ENCODE measurements around the gene MOB3A. TPM values are rescaled to one million over a fixed set of nuclear protein-coding genes. Genes with fewer than 3 reads are reported as not detected.

The MOB3A gene
- total and polyA plus RNA-seq, 8 donors: 9.9 to 181 (median 25.9) TPM

DNA sequence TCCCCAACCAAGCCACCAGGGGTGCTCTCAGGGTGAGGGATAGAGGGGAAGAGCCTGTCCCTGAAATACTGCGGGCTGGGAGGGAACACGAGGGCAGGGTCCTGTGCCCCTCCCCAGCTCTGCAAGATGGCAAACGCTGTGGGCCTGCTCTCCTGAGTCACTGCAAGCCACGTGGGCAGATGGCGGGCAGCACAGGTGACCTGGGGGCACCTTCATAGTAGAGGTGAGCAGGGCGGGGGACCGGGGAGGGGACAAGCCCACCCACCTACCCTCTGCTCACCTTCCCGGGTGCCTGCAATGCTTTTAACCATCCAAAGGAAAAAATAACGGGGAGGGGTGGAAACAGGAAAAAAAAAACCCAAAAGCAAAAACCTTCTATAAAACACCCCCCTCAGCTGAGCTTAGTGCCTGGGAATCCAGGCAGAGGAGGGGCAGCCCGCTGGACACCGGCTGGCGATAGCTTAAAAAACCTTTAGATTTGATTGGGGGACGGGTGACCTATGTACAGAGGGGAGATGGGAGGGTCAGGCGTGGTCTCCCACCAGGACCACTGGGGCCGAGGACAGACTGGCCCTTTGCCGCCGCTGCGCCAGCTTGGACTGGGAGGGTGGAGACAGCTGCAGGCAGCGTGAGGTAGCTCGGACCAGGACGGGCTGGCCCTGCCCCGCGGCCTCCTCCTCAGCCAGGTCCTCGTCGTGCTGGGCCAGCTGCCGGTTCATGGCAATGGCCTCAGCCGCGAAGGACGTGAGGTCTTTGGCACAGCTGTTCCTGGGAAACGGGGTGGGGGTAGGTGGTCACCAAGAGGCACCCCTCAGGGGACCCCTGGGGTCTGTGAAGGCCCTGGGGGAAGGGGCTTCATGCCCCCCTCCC, 56.8 kb downstream of the MOB3A start:
- Histone ChIP-seq H3K27ac (peak overlapping the region in 3 of 5 donors; percentile 100), H3K36me3 (peaks cover 40 to 64% (median 59%) of the 10 kb centered on the region in 4 donors), H3K4me3 (no peak overlapping the region), H3K27me3 (no peaks in the 10 kb centered on the region), H3K9me3 (peaks cover 6 to 11% (median 8%) of the 10 kb centered on the region in 4 donors), H3K4me1 (peaks cover 41 to 79% (median 61%) of the 10 kb centered on the region in 4 donors)
- TF ChIP-seq POLR2AphosphoS5 (IDR thresholded peaks at IDR 0.05) (no peak), EP300 (IDR thresholded peaks at IDR 0.05) (no peak), POLR2A (IDR thresholded peaks at IDR 0.05) (no peak)
- TF ChIP-seq, protein P1, sequence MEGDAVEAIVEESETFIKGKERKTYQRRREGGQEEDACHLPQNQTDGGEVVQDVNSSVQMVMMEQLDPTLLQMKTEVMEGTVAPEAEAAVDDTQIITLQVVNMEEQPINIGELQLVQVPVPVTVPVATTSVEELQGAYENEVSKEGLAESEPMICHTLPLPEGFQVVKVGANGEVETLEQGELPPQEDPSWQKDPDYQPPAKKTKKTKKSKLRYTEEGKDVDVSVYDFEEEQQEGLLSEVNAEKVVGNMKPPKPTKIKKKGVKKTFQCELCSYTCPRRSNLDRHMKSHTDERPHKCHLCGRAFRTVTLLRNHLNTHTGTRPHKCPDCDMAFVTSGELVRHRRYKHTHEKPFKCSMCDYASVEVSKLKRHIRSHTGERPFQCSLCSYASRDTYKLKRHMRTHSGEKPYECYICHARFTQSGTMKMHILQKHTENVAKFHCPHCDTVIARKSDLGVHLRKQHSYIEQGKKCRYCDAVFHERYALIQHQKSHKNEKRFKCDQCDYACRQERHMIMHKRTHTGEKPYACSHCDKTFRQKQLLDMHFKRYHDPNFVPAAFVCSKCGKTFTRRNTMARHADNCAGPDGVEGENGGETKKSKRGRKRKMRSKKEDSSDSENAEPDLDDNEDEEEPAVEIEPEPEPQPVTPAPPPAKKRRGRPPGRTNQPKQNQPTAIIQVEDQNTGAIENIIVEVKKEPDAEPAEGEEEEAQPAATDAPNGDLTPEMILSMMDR (IDR thresholded peaks at IDR 0.05): no peak
- intact Hi-C loops (cut with DNase I; ENCODE audit: low total_unique reads): no loop called here
- WGBS, 5 donors: 76 to 84% (median 81%) methylated on average over 18 to 30 of the region's 30 CpGs
- DNase-seq: peak in 1 of 2 donors; percentile 22

DNA sequence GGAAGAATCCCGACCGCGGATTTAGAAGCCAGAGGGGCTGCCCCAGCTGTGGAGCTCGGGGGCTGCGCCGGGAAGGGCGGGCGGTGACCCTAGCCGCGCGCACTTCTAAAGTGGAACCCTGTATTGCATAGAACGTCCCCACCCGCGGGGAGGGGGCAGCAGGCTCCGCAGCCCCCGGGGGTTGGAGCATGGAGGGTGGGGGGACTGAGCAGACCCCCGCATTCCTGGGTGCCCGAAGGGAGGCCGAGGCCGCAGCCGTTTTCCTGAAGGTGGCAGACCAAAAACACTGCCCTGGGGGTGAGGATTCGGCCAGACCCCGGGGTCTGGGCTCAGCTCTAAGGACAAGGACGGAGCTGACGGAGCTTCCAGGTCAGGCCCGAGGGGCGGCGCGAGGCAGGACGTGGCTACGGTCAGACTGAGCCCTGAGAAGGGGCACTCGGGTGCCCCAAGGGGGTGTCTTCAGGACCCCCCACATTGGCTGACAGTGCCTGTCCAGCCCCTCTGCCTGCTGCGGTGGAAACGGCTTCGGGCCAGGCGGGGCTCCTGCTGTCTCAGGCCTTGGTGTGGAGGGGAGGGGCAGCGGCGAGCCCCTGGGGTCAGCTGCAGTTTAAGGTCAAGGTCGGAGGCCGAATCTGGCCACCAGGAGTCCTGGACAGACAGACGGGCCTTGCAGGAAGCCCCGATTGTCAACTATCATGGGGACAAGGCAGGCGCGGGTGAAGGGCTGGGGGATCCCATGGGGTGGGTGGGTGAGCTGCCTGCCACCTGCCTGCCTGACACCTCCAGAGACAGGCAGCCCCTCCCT, 57.6 kb downstream of the MOB3A start:
- H3K27ac ChIP-seq: peak overlapping the region in 3 of 5 donors; percentile 100
- no peaks in the 10 kb centered on the region for H3K27me3 ChIP-seq
- H3K36me3 ChIP-seq: peaks cover 40 to 56% (median 54%) of the 10 kb centered on the region in 4 donors
- intact Hi-C loops (cut with DNase I; ENCODE audit: low total_unique reads): no loop called here
- DNase-seq: no peak
- H3K4me1 ChIP-seq: peaks cover 44 to 79% (median 61%) of the 10 kb centered on the region in 4 donors
- TF ChIP-seq POLR2A (IDR thresholded peaks at IDR 0.05) (no peak), EP300 (IDR thresholded peaks at IDR 0.05) (no peak), POLR2AphosphoS5 (IDR thresholded peaks at IDR 0.05) (no peak)
- TF ChIP-seq, protein P1 (IDR thresholded peaks at IDR 0.05): no peak
- 89 to 92% (median 90%) methylated on average over 21 to 44 of the region's 44 CpGs for WGBS, 5 donors
- H3K4me3 ChIP-seq: no peak overlapping the region
- H3K9me3 ChIP-seq: peaks cover 6 to 11% (median 8%) of the 10 kb centered on the region in 4 donors

GRCh38 chr19:2037651-2038255, 58.4 kb downstream of the MOB3A start:
- 69 to 81% (median 77%) methylated on average over 24 of the region's 24 CpGs for WGBS, 5 donors
- peaks cover 6 to 11% (median 8%) of the 10 kb centered on the region in 4 donors for H3K9me3 ChIP-seq
- H3K36me3 ChIP-seq: peaks cover 40 to 48% (median 47%) of the 10 kb centered on the region in 4 donors
- no peaks in the 10 kb centered on the region for H3K27me3 ChIP-seq
- DNase-seq: no peak
- TF ChIP-seq, protein P1 (IDR thresholded peaks at IDR 0.05): no peak
- TF ChIP-seq EP300 (IDR thresholded peaks at IDR 0.05): no peak
- no peak for TF ChIP-seq POLR2A (IDR thresholded peaks at IDR 0.05)
- TF ChIP-seq POLR2AphosphoS5 (IDR thresholded peaks at IDR 0.05): no peak
- peak overlapping the region in 3 of 5 donors; percentile 16 to 100 (median 100) for H3K27ac ChIP-seq
- H3K4me3 ChIP-seq: no peak overlapping the region
- peaks cover 44 to 79% (median 61%) of the 10 kb centered on the region in 4 donors for H3K4me1 ChIP-seq
- intact Hi-C loops (cut with DNase I; ENCODE audit: low total_unique reads): no loop called here

GRCh38 chr19:2036424-2036823, 59.7 kb downstream of the MOB3A start:
- Histone ChIP-seq H3K36me3 (peaks cover 34 to 39% (median 39%) of the 10 kb centered on the region in 4 donors), H3K27ac (no peak overlapping the region), H3K4me1 (peaks cover 47 to 81% (median 62%) of the 10 kb centered on the region in 4 donors), H3K27me3 (no peaks in the 10 kb centered on the region), H3K4me3 (no peak overlapping the region), H3K9me3 (peaks cover 6 to 11% (median 8%) of the 10 kb centered on the region in 4 donors)
- WGBS, 5 donors: 84 to 93% (median 90%) methylated on average over 8 of the region's 8 CpGs
- DNase-seq: no peak
- TF ChIP-seq EP300 (IDR thresholded peaks at IDR 0.05): no peak
- TF ChIP-seq POLR2AphosphoS5 (IDR thresholded peaks at IDR 0.05): no peak
- TF ChIP-seq POLR2A (IDR thresholded peaks at IDR 0.05): no peak
- TF ChIP-seq, protein P1 (IDR thresholded peaks at IDR 0.05): no peak
- intact Hi-C loops (cut with DNase I; ENCODE audit: low total_unique reads): no loop called here

Measured in stomach (tissue), 9 donors.